KMS-11 (cell line): ENCODE data around the gene LUZP4.

Source experiments
- H2AFZ ChIP-seq: fragments of 200-600 bp; sonication (generic); 2 replicates; pipeline ENCODE4 v1.6.1; 2016; ENCODE audit warnings: antibody characterized with exemption, mixed run types, low read depth
- H3K27ac ChIP-seq: fragments of 200-600 bp; sonication (generic); 2 replicates; pipeline ENCODE4 v1.6.1; 2016; ENCODE audit warnings: mild to moderate bottlenecking, mixed run types
- H3K27me3 ChIP-seq: fragments of 200-600 bp; sonication (generic); 2 replicates; pipeline ENCODE4 v1.6.1; 2017; ENCODE audit warnings: mild to moderate bottlenecking, low read depth, mixed run types, moderate library complexity; ENCODE audit not compliant: insufficient read depth
- H3K36me3 ChIP-seq: fragments of 200-600 bp; sonication (generic); 2 replicates; pipeline ENCODE4 v1.6.1; 2017; ENCODE audit warnings: mild to moderate bottlenecking, mixed run types; ENCODE audit not compliant: insufficient read depth
- H3K4me1 ChIP-seq: fragments of 200-600 bp; sonication (generic); 2 replicates; pipeline ENCODE4 v1.6.1; 2016; ENCODE audit warnings: mild to moderate bottlenecking, low read depth, mixed run types; ENCODE audit not compliant: poor library complexity, severe bottlenecking
- H3K4me2 ChIP-seq: fragments of 200-600 bp; sonication (generic); 2 replicates; pipeline ENCODE4 v1.7.0; 2016; ENCODE audit warnings: mild to moderate bottlenecking, mixed run types
- H3K4me3 ChIP-seq: fragments of 200-600 bp; sonication (generic); IDR thresholded peaks from 2 replicates; pipeline ENCODE4 v1.6.1; 2017; ENCODE audit warnings: low read depth, low read length, mixed read lengths; ENCODE audit not compliant: insufficient read depth
- H3K79me2 ChIP-seq: fragments of 200-600 bp; sonication (generic); 2 replicates; pipeline ENCODE4 v1.6.1; 2016; ENCODE audit warnings: low read depth, mixed run types; ENCODE audit not compliant: insufficient read depth
- H3K9ac ChIP-seq: fragments of 200-600 bp; sonication (generic); 2 replicates; pipeline ENCODE4 v1.6.1; 2016; ENCODE audit warnings: mild to moderate bottlenecking, mixed run types
- H4K20me1 ChIP-seq: fragments of 200-600 bp; sonication (generic); 2 replicates; pipeline ENCODE4 v1.6.1; 2016; ENCODE audit warnings: mild to moderate bottlenecking, mixed run types; ENCODE audit not compliant: insufficient read depth
- TF ChIP-seq, protein P1 (sequence below): fragments of 200-600 bp; sonication (generic); conservative IDR thresholded peaks from 2 replicates; pipeline ENCODE4 v1.6.1; 2017; ENCODE audit warnings: low read depth, mild to moderate bottlenecking, antibody characterized with exemption, low read length, moderate library complexity, mixed read lengths

LUZP4 gene

DNA sequence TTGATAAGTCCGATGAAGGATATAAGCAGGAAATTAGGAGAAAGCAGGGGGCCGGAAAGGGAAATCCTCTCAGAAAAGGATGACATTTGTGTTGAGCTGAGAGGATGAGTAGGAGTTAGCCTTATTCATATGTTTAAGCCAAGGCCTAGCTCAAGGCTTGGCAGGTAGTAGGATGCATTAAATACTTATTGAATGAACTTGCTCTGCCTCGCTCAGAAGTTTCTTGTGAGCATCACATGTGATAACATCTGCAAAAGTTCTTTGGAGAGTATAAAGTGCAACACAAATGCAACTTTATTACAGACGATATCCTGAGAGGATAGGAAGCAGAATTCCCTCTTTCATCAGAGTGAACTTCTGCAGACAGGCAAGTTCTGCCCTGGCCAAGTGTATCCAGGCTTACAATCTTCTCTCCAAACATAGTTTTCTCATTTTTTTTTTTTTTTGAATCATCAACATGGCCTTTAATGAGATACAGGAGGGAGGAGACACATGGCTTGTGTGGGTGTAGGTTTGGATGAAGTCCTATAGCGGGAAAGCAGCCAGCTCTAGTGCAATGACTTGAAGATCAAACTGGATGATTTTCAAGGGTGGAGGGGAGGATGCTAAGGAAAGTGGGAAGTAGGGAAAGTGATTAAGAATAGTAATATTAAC lies 48.1 kb downstream of the LUZP4 start:
- no peak overlapping the region for H3K4me3 ChIP-seq
- no peaks in the 10 kb centered on the region for H4K20me1 ChIP-seq
- H3K4me2 ChIP-seq = no peak overlapping the region
- no peaks in the 10 kb centered on the region for H3K79me2 ChIP-seq
- no peaks in the 10 kb centered on the region for H3K36me3 ChIP-seq
- TF ChIP-seq, protein P1, sequence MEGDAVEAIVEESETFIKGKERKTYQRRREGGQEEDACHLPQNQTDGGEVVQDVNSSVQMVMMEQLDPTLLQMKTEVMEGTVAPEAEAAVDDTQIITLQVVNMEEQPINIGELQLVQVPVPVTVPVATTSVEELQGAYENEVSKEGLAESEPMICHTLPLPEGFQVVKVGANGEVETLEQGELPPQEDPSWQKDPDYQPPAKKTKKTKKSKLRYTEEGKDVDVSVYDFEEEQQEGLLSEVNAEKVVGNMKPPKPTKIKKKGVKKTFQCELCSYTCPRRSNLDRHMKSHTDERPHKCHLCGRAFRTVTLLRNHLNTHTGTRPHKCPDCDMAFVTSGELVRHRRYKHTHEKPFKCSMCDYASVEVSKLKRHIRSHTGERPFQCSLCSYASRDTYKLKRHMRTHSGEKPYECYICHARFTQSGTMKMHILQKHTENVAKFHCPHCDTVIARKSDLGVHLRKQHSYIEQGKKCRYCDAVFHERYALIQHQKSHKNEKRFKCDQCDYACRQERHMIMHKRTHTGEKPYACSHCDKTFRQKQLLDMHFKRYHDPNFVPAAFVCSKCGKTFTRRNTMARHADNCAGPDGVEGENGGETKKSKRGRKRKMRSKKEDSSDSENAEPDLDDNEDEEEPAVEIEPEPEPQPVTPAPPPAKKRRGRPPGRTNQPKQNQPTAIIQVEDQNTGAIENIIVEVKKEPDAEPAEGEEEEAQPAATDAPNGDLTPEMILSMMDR = no peak
- no peak overlapping the region for H2AFZ ChIP-seq
- H3K27ac ChIP-seq = no peak overlapping the region
- H3K9ac ChIP-seq = no peak overlapping the region
- H3K4me1 ChIP-seq = no peaks in the 10 kb centered on the region
- H3K27me3 ChIP-seq = no peaks in the 10 kb centered on the region

DNA sequence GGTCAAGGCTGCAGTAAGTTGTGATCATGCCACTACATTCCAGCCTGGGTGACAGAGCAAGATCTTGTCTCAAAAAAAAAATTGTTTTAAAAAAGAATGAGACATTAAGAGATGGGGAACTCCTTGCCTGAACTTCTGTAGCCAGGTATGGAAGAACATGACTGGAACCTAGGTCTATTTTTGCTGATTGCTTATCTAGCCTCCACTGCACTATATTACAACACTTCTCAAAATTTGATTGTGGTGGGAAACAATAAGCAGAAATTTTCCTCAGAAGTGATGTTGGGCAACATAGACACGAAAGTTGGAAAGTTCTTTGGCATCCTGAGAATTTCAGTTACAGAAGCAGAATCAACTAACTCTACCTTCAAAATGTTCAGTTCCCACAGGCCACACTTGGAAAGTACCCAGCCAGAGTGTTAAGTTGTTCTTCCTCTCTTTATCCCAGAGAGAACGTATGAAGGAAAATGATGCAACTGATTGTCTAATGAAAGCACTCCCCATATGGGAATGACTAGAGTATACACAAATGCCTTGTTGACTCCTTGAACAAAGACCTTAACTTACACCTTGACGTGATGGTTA lies 50.0 kb downstream of the LUZP4 start:
- Histone ChIP-seq H3K4me1 (peaks cover under 1% of the 10 kb centered on the region), H3K36me3 (no peaks in the 10 kb centered on the region), H3K4me3 (no peak overlapping the region), H4K20me1 (no peaks in the 10 kb centered on the region), H3K79me2 (no peaks in the 10 kb centered on the region), H3K27ac (no peak overlapping the region), H3K9ac (no peak overlapping the region), H3K27me3 (no peaks in the 10 kb centered on the region), H3K4me2 (no peak overlapping the region), H2AFZ (no peak overlapping the region)
- TF ChIP-seq, protein P1 = no peak

DNA sequence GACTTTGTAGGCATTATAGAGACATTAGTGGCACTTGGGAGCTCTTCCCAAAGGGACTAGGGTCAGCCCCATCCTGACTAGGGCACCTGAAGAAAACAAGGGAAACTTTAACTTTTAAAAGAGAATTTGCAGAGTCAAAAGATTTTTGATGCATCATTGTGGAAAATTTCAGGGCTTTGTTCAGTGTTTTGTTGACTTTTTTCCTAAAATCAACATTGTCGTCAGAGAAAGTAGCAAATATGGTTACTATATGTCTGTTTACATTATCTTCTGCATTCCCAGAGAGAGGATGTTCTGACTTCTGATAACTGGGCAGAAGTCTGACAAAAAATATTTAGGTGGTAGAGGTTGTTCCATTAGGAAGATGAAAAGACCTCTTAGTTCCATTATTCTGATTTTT lies 51.9 kb downstream of the LUZP4 start:
- Histone ChIP-seq H3K9ac (no peak overlapping the region), H3K4me2 (no peak overlapping the region), H2AFZ (no peak overlapping the region), H3K27ac (no peak overlapping the region), H4K20me1 (no peaks in the 10 kb centered on the region), H3K36me3 (no peaks in the 10 kb centered on the region), H3K27me3 (no peaks in the 10 kb centered on the region), H3K4me1 (peaks cover 18% of the 10 kb centered on the region), H3K4me3 (no peak overlapping the region), H3K79me2 (no peaks in the 10 kb centered on the region)
- TF ChIP-seq, protein P1 = no peak

DNA sequence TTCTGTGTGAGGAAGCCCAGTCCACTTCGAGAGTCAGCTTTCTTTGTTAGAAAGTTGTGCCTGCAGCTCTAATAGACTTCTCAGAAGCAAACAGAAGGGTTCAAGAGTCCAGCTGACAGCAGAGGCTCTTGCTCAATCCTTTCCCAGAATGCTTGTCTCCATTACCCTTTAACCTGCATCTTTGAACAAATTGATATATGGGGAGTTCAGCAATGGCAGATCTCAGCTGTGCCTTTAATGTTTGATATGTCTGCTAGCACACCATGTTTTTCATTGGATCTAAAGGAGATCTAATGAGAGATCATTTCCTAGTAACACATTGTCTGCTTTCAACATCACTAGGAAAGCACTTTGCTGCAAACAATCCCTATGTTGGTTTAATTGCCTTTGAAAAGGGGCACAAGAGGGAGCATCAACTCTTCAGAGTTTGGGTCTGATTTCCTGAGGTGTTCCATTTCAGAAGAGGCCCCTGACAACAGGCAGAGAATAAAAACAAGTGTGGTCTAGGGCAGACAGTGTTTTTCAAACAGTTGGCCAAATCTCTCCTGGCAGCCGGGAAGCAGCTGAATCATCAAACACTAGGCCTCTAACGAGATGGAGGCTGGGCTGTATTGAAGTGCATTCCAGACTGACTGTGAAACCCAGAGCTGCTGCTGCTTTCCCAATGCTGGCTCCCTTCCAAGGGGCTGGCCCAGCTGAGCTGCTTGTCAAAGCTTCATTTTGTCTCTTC lies 55.5 kb downstream of the LUZP4 start:
- no peaks in the 10 kb centered on the region for H3K27me3 ChIP-seq
- H3K4me3 ChIP-seq = no peak overlapping the region
- H3K4me1 ChIP-seq = peaks cover 18% of the 10 kb centered on the region
- no peaks in the 10 kb centered on the region for H3K36me3 ChIP-seq
- H2AFZ ChIP-seq = peak overlapping the region; percentile 67
- H3K9ac ChIP-seq = no peak overlapping the region
- TF ChIP-seq, protein P1 = no peak
- peak overlapping the region; percentile 64 for H3K4me2 ChIP-seq
- H3K79me2 ChIP-seq = no peaks in the 10 kb centered on the region
- H4K20me1 ChIP-seq = no peaks in the 10 kb centered on the region
- peak overlapping the region; percentile 57 for H3K27ac ChIP-seq
